OCI-LY3 (cell line): Measurements from ENCODE around the gene ARL1.
A peak's percentile ranks its signal among the peaks of the same experiment; 100 is the strongest.

Experiments used
- EZH2phosphoT487 ChIP-seq: fragments of 200-600 bp; shearing (Covaris generic); IDR thresholded peaks from 2 replicates; pipeline ENCODE4 v1.6.1; 2018; ENCODE audit warnings: antibody characterized with exemption, mixed run types, low read depth
- TF ChIP-seq, protein P1 (sequence below): fragments of 200-600, 300-600 bp; sonication (generic); IDR thresholded peaks from 2 replicates; pipeline ENCODE4 v1.5.1; 2014; ENCODE audit warnings: antibody characterized with exemption, low read length, low read depth

DNA sequence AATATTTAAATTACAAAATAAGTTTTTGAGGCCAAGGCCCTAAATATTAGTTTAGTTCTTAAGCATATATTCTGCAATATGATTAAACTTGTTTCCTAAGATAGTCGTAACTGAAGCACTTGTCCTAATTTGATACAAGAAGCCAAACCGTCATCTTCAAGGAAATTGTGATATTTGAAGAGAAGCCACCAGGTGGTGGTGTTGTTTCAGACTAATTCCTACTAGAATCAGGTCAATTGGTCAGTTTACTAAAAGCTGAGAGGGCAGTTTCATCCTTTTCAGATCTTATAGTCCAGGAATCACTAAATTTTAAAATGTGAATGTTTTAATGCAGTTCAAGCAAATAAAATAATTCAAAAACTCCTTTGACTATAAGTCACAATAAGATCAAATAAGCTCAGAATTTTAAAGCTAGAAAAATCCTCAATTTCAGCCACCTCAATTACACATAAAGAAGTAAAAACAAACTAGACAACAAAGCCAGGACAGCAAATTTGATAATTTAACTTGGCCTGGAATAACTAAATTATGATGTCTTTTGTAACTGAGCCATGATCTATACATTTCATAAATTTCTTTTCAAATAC is 7.1 kb upstream of the ARL1 start:
- TF ChIP-seq, protein P1, sequence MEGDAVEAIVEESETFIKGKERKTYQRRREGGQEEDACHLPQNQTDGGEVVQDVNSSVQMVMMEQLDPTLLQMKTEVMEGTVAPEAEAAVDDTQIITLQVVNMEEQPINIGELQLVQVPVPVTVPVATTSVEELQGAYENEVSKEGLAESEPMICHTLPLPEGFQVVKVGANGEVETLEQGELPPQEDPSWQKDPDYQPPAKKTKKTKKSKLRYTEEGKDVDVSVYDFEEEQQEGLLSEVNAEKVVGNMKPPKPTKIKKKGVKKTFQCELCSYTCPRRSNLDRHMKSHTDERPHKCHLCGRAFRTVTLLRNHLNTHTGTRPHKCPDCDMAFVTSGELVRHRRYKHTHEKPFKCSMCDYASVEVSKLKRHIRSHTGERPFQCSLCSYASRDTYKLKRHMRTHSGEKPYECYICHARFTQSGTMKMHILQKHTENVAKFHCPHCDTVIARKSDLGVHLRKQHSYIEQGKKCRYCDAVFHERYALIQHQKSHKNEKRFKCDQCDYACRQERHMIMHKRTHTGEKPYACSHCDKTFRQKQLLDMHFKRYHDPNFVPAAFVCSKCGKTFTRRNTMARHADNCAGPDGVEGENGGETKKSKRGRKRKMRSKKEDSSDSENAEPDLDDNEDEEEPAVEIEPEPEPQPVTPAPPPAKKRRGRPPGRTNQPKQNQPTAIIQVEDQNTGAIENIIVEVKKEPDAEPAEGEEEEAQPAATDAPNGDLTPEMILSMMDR, result peak; percentile 88
- no peak for TF ChIP-seq EZH2phosphoT487
